ENCODE measurements around the gene NATD1. TPM values are rescaled to one million over a fixed set of nuclear protein-coding genes. Genes with fewer than 3 reads are reported as not detected.

NATD1 gene
- total and polyA plus RNA-seq, 2 experiments from 2014 or later = 2.1 to 8.1 TPM

DNA sequence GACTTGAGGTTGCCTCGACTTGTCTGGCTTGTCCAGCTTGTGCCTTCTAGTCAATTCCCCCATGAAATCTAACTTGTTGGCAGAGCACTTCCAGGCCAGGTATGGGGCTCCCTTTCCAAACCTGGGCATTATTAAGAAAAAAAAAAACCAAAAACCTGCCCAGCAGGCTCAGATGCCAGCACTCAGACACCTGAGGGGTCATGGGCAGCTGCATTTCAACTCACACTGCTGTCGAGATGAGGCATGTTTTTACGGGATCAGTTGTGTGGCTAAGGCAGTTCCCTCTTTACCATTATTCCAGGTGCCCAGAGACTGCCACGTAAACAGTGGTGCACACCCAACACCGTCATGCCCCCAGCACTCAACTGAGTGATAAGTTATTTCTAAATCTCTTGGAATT, 57.1 kb downstream of the NATD1 start (continued):
- TF ChIP-seq, protein P1, sequence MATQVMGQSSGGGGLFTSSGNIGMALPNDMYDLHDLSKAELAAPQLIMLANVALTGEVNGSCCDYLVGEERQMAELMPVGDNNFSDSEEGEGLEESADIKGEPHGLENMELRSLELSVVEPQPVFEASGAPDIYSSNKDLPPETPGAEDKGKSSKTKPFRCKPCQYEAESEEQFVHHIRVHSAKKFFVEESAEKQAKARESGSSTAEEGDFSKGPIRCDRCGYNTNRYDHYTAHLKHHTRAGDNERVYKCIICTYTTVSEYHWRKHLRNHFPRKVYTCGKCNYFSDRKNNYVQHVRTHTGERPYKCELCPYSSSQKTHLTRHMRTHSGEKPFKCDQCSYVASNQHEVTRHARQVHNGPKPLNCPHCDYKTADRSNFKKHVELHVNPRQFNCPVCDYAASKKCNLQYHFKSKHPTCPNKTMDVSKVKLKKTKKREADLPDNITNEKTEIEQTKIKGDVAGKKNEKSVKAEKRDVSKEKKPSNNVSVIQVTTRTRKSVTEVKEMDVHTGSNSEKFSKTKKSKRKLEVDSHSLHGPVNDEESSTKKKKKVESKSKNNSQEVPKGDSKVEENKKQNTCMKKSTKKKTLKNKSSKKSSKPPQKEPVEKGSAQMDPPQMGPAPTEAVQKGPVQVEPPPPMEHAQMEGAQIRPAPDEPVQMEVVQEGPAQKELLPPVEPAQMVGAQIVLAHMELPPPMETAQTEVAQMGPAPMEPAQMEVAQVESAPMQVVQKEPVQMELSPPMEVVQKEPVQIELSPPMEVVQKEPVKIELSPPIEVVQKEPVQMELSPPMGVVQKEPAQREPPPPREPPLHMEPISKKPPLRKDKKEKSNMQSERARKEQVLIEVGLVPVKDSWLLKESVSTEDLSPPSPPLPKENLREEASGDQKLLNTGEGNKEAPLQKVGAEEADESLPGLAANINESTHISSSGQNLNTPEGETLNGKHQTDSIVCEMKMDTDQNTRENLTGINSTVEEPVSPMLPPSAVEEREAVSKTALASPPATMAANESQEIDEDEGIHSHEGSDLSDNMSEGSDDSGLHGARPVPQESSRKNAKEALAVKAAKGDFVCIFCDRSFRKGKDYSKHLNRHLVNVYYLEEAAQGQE (IDR thresholded peaks at IDR 0.05; ENCODE audit: unreplicated experiment) = no peak
- TF ChIP-seq EZH2phosphoT487 (IDR thresholded peaks at IDR 0.05; ENCODE audit: unreplicated experiment) = no peak
- TF ChIP-seq, protein P2, sequence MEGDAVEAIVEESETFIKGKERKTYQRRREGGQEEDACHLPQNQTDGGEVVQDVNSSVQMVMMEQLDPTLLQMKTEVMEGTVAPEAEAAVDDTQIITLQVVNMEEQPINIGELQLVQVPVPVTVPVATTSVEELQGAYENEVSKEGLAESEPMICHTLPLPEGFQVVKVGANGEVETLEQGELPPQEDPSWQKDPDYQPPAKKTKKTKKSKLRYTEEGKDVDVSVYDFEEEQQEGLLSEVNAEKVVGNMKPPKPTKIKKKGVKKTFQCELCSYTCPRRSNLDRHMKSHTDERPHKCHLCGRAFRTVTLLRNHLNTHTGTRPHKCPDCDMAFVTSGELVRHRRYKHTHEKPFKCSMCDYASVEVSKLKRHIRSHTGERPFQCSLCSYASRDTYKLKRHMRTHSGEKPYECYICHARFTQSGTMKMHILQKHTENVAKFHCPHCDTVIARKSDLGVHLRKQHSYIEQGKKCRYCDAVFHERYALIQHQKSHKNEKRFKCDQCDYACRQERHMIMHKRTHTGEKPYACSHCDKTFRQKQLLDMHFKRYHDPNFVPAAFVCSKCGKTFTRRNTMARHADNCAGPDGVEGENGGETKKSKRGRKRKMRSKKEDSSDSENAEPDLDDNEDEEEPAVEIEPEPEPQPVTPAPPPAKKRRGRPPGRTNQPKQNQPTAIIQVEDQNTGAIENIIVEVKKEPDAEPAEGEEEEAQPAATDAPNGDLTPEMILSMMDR (conservative IDR thresholded peaks at IDR 0.05; ENCODE audit: low read depth in 2 of 2) = no peak
- no peak for TF ChIP-seq ZNF331 (CRISPR knock-in tag; IDR thresholded peaks at IDR 0.05; ENCODE audit: low read depth)

DNA sequence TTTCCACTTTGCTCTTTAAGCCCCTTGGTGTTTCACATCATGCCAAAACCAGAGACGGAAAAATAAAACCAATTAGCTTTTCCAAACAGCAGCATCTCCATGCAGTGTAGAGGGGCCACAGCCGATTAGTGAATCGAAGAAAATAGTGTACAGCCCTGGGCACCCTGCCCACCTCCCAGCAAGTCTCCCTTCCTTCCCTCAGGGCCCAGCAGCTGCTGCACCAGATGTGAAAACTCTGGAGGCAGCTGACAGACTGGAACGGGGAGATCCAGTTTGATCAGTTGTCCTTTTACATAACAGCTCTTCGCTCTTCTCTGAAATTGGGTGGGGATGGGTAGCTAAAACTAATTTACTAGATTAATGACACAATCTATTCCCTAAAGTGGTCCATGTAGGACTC, 58.5 kb downstream of the NATD1 start:
- Mint-ChIP-seq H3K36me3 (ENCODE audit: low read depth) (peaks cover 59% of the 10 kb centered on the region), H3K27me3 (ENCODE audit: insufficient read depth, low read depth, poor library complexity) (peaks cover 8% of the 10 kb centered on the region), H3K27ac (no peak overlapping the region), H3K9me3 (no peaks in the 10 kb centered on the region), H3K4me1 (peaks cover 31% of the 10 kb centered on the region), H3K4me3 (no peak overlapping the region)
- peaks cover 29% of the 10 kb centered on the region for H3K79me2 ChIP-seq (replicated peaks; ENCODE audit: insufficient read depth)
- peaks cover 9% of the 10 kb centered on the region for H3F3A ChIP-seq (replicated peaks; ENCODE audit: low read depth)
- no peak for ATAC-seq
- H3K27me3 ChIP-seq (ENCODE audit: insufficient read depth) = no peaks in the 10 kb centered on the region
- H3K4me2 ChIP-seq = no peak overlapping the region
- TF ChIP-seq, protein P1 (IDR thresholded peaks at IDR 0.05; ENCODE audit: unreplicated experiment) = no peak
- TF ChIP-seq CREB1 (CRISPR knock-in tag; IDR thresholded peaks at IDR 0.05; ENCODE audit: low read depth) = no peak
- no peak for TF ChIP-seq POLR2AphosphoS5 (IDR thresholded peaks at IDR 0.05; ENCODE audit: low read depth)
- no peak for TF ChIP-seq ZNF331 (CRISPR knock-in tag; IDR thresholded peaks at IDR 0.05; ENCODE audit: low read depth)
- TF ChIP-seq ZNF114 (CRISPR knock-in tag; IDR thresholded peaks at IDR 0.05) = no peak
- no peak for DNase-seq (ENCODE audit: low spot score)
- H4K20me1 ChIP-seq (replicated peaks; ENCODE audit: insufficient read depth) = peaks cover 18% of the 10 kb centered on the region
- peaks cover 21% of the 10 kb centered on the region for H3K4me1 ChIP-seq (ENCODE audit: insufficient read depth)
- H3K4me3 ChIP-seq = no peak overlapping the region
- H2AFZ ChIP-seq = no peak overlapping the region
- H3K9me2 ChIP-seq (ENCODE audit: insufficient read depth) = no peaks in the 10 kb centered on the region
- H3K27ac ChIP-seq (ENCODE audit: low read depth) = peak overlapping the region; percentile 77
- peaks cover 12% of the 10 kb centered on the region for H3K36me3 ChIP-seq (ENCODE audit: insufficient read depth)

All from GM23338 (cell line).